ENCODE results near the gene KCNH5.

The KCNH5 gene

GRCh38 chr14:62954165-62954564, 91.1 kb downstream of the KCNH5 start:
- Histone ChIP-seq H2BK15ac (replicated peaks; ENCODE audit: low read depth) (no peak overlapping the region), H3K36me3 (ENCODE audit: control insufficient read depth, insufficient read depth, low read length) (no peaks in the 10 kb centered on the region), H3K4ac (ENCODE audit: low read depth, low read length) (no peak overlapping the region), H3K9ac (ENCODE audit: low read length) (no peak overlapping the region), H3K79me2 (ENCODE audit: control insufficient read depth, insufficient read depth, low read length) (no peaks in the 10 kb centered on the region), H3K18ac (ENCODE audit: low read length) (no peak overlapping the region), H2BK5ac (ENCODE audit: low read length) (no peak overlapping the region), H3K27ac (ENCODE audit: low read depth, low read length) (no peak overlapping the region), H2AK5ac (ENCODE audit: low read length) (no peak overlapping the region), H4K8ac (ENCODE audit: low read depth, low read length) (no peak overlapping the region), H3K4me1 (ENCODE audit: control insufficient read depth, low read depth, low read length) (no peaks in the 10 kb centered on the region), H3K56ac (ENCODE audit: low read length) (no peak overlapping the region), H3K23ac (ENCODE audit: low read length) (no peak overlapping the region), H3K79me1 (ENCODE audit: low read length) (no peaks in the 10 kb centered on the region), H3K27me3 (ENCODE audit: insufficient read depth, low read length, poor library complexity) (no peaks in the 10 kb centered on the region), H3K4me3 (ENCODE audit: low read length) (no peak overlapping the region), H2BK120ac (ENCODE audit: low read depth, low read length) (no peak overlapping the region), H3K4me2 (ENCODE audit: low read length) (no peak overlapping the region), H4K5ac (ENCODE audit: low read length) (no peak overlapping the region)
- WGBS (ENCODE audit: extremely low coverage, insufficient coverage, low lambda C conversion rate) = no CpG with 5 or more reads among the region's 2 CpGs
- DNase-seq = no peak

GRCh38 chr14:62952226-62952625, 93.0 kb downstream of the KCNH5 start:
- H3K27ac ChIP-seq (ENCODE audit: low read depth, low read length) = no peak overlapping the region
- no peak for DNase-seq
- no peaks in the 10 kb centered on the region for H3K36me3 ChIP-seq (ENCODE audit: control insufficient read depth, insufficient read depth, low read length)
- H2BK15ac ChIP-seq (replicated peaks; ENCODE audit: low read depth) = no peak overlapping the region
- no peak overlapping the region for H3K4me2 ChIP-seq (ENCODE audit: low read length)
- no CpG with 5 or more reads among the region's 2 CpGs for WGBS (ENCODE audit: extremely low coverage, insufficient coverage, low lambda C conversion rate)
- no peak overlapping the region for H3K4ac ChIP-seq (ENCODE audit: low read depth, low read length)
- no peaks in the 10 kb centered on the region for H3K79me1 ChIP-seq (ENCODE audit: low read length)
- no peak overlapping the region for H4K5ac ChIP-seq (ENCODE audit: low read length)
- no peak overlapping the region for H2AK5ac ChIP-seq (ENCODE audit: low read length)
- no peak overlapping the region for H3K4me3 ChIP-seq (ENCODE audit: low read length)
- no peak overlapping the region for H2BK5ac ChIP-seq (ENCODE audit: low read length)
- no peaks in the 10 kb centered on the region for H3K79me2 ChIP-seq (ENCODE audit: control insufficient read depth, insufficient read depth, low read length)
- no peak overlapping the region for H3K18ac ChIP-seq (ENCODE audit: low read length)
- no peak overlapping the region for H3K56ac ChIP-seq (ENCODE audit: low read length)
- no peaks in the 10 kb centered on the region for H3K4me1 ChIP-seq (ENCODE audit: control insufficient read depth, low read depth, low read length)
- H3K23ac ChIP-seq (ENCODE audit: low read length) = no peak overlapping the region
- H3K9ac ChIP-seq (ENCODE audit: low read length) = no peak overlapping the region
- no peaks in the 10 kb centered on the region for H3K27me3 ChIP-seq (ENCODE audit: insufficient read depth, low read length, poor library complexity)
- H4K8ac ChIP-seq (ENCODE audit: low read depth, low read length) = no peak overlapping the region
- H2BK120ac ChIP-seq (ENCODE audit: low read depth, low read length) = no peak overlapping the region

- Histone ChIP-seq H3K18ac (ENCODE audit: low read length) (no peak overlapping the region), H2AK5ac (ENCODE audit: low read length) (no peak overlapping the region), H3K27me3 (ENCODE audit: insufficient read depth, low read length, poor library complexity) (no peaks in the 10 kb centered on the region), H3K79me2 (ENCODE audit: control insufficient read depth, insufficient read depth, low read length) (no peaks in the 10 kb centered on the region), H3K4me3 (ENCODE audit: low read length) (no peak overlapping the region), H4K8ac (ENCODE audit: low read depth, low read length) (no peak overlapping the region), H3K79me1 (ENCODE audit: low read length) (no peaks in the 10 kb centered on the region), H3K9ac (ENCODE audit: low read length) (no peak overlapping the region), H3K4me1 (ENCODE audit: control insufficient read depth, low read depth, low read length) (no peaks in the 10 kb centered on the region), H2BK120ac (ENCODE audit: low read depth, low read length) (no peak overlapping the region), H3K27ac (ENCODE audit: low read depth, low read length) (no peak overlapping the region), H2BK15ac (replicated peaks; ENCODE audit: low read depth) (no peak overlapping the region), H3K4ac (ENCODE audit: low read depth, low read length) (no peak overlapping the region), H3K23ac (ENCODE audit: low read length) (no peak overlapping the region), H3K36me3 (ENCODE audit: control insufficient read depth, insufficient read depth, low read length) (no peaks in the 10 kb centered on the region), H2BK5ac (ENCODE audit: low read length) (no peak overlapping the region), H3K56ac (ENCODE audit: low read length) (no peak overlapping the region), H4K5ac (ENCODE audit: low read length) (no peak overlapping the region), H3K4me2 (ENCODE audit: low read length) (no peak overlapping the region)
- no peak for DNase-seq
- no CpG with 5 or more reads among the region's 2 CpGs for WGBS (ENCODE audit: extremely low coverage, insufficient coverage, low lambda C conversion rate)
Measured at GRCh38 chr14:62947301-62947700, 98.0 kb downstream of the KCNH5 start.

GRCh38 chr14:62946221-62946620, 99.0 kb downstream of the KCNH5 start:
- no peak overlapping the region for H3K27ac ChIP-seq (ENCODE audit: low read depth, low read length)
- H3K4me3 ChIP-seq (ENCODE audit: low read length) = no peak overlapping the region
- H3K23ac ChIP-seq (ENCODE audit: low read length) = no peak overlapping the region
- no peak overlapping the region for H2BK120ac ChIP-seq (ENCODE audit: low read depth, low read length)
- no peak overlapping the region for H2AK5ac ChIP-seq (ENCODE audit: low read length)
- WGBS (ENCODE audit: extremely low coverage, insufficient coverage, low lambda C conversion rate) = no CpG with 5 or more reads among the region's 1 CpG
- no peaks in the 10 kb centered on the region for H3K79me1 ChIP-seq (ENCODE audit: low read length)
- no peak overlapping the region for H2BK5ac ChIP-seq (ENCODE audit: low read length)
- no peak overlapping the region for H3K9ac ChIP-seq (ENCODE audit: low read length)
- H3K4me2 ChIP-seq (ENCODE audit: low read length) = no peak overlapping the region
- H3K79me2 ChIP-seq (ENCODE audit: control insufficient read depth, insufficient read depth, low read length) = no peaks in the 10 kb centered on the region
- H2BK15ac ChIP-seq (replicated peaks; ENCODE audit: low read depth) = no peak overlapping the region
- no peak overlapping the region for H3K18ac ChIP-seq (ENCODE audit: low read length)
- no peak overlapping the region for H3K4ac ChIP-seq (ENCODE audit: low read depth, low read length)
- H4K5ac ChIP-seq (ENCODE audit: low read length) = no peak overlapping the region
- H3K4me1 ChIP-seq (ENCODE audit: control insufficient read depth, low read depth, low read length) = no peaks in the 10 kb centered on the region
- DNase-seq = no peak
- no peak overlapping the region for H3K56ac ChIP-seq (ENCODE audit: low read length)
- no peak overlapping the region for H4K8ac ChIP-seq (ENCODE audit: low read depth, low read length)
- H3K27me3 ChIP-seq (ENCODE audit: insufficient read depth, low read length, poor library complexity) = no peaks in the 10 kb centered on the region
- no peaks in the 10 kb centered on the region for H3K36me3 ChIP-seq (ENCODE audit: control insufficient read depth, insufficient read depth, low read length)

- H3K4ac ChIP-seq (ENCODE audit: low read depth, low read length) = no peak overlapping the region
- no peak for DNase-seq
- H2BK5ac ChIP-seq (ENCODE audit: low read length) = no peak overlapping the region
- no peak overlapping the region for H4K5ac ChIP-seq (ENCODE audit: low read length)
- no CpG with 5 or more reads among the region's 2 CpGs for WGBS (ENCODE audit: extremely low coverage, insufficient coverage, low lambda C conversion rate)
- no peak overlapping the region for H2BK120ac ChIP-seq (ENCODE audit: low read depth, low read length)
- H4K8ac ChIP-seq (ENCODE audit: low read depth, low read length) = no peak overlapping the region
- H3K4me2 ChIP-seq (ENCODE audit: low read length) = no peak overlapping the region
- H3K27ac ChIP-seq (ENCODE audit: low read depth, low read length) = no peak overlapping the region
- H2BK15ac ChIP-seq (replicated peaks; ENCODE audit: low read depth) = no peak overlapping the region
- H3K23ac ChIP-seq (ENCODE audit: low read length) = no peak overlapping the region
- no peaks in the 10 kb centered on the region for H3K79me2 ChIP-seq (ENCODE audit: control insufficient read depth, insufficient read depth, low read length)
- no peaks in the 10 kb centered on the region for H3K27me3 ChIP-seq (ENCODE audit: insufficient read depth, low read length, poor library complexity)
- H3K4me1 ChIP-seq (ENCODE audit: control insufficient read depth, low read depth, low read length) = no peaks in the 10 kb centered on the region
- H3K4me3 ChIP-seq (ENCODE audit: low read length) = no peak overlapping the region
- no peak overlapping the region for H2AK5ac ChIP-seq (ENCODE audit: low read length)
- H3K79me1 ChIP-seq (ENCODE audit: low read length) = no peaks in the 10 kb centered on the region
- H3K36me3 ChIP-seq (ENCODE audit: control insufficient read depth, insufficient read depth, low read length) = no peaks in the 10 kb centered on the region
- no peak overlapping the region for H3K56ac ChIP-seq (ENCODE audit: low read length)
- no peak overlapping the region for H3K18ac ChIP-seq (ENCODE audit: low read length)
- H3K9ac ChIP-seq (ENCODE audit: low read length) = no peak overlapping the region
Measured at GRCh38 chr14:62943202-62943601, 102.1 kb downstream of the KCNH5 start.

- Histone ChIP-seq H3K27ac (ENCODE audit: low read depth, low read length) (no peak overlapping the region), H3K79me1 (ENCODE audit: low read length) (no peaks in the 10 kb centered on the region), H2BK5ac (ENCODE audit: low read length) (no peak overlapping the region), H3K36me3 (ENCODE audit: control insufficient read depth, insufficient read depth, low read length) (no peaks in the 10 kb centered on the region), H2BK120ac (ENCODE audit: low read depth, low read length) (no peak overlapping the region), H3K4ac (ENCODE audit: low read depth, low read length) (no peak overlapping the region), H3K27me3 (ENCODE audit: insufficient read depth, low read length, poor library complexity) (no peaks in the 10 kb centered on the region), H3K56ac (ENCODE audit: low read length) (no peak overlapping the region), H2AK5ac (ENCODE audit: low read length) (no peak overlapping the region), H2BK15ac (replicated peaks; ENCODE audit: low read depth) (no peak overlapping the region), H3K79me2 (ENCODE audit: control insufficient read depth, insufficient read depth, low read length) (no peaks in the 10 kb centered on the region), H3K9ac (ENCODE audit: low read length) (no peak overlapping the region), H3K4me1 (ENCODE audit: control insufficient read depth, low read depth, low read length) (no peaks in the 10 kb centered on the region), H3K4me2 (ENCODE audit: low read length) (no peak overlapping the region), H3K18ac (ENCODE audit: low read length) (no peak overlapping the region), H3K23ac (ENCODE audit: low read length) (no peak overlapping the region), H3K4me3 (ENCODE audit: low read length) (no peak overlapping the region), H4K5ac (ENCODE audit: low read length) (no peak overlapping the region), H4K8ac (ENCODE audit: low read depth, low read length) (no peak overlapping the region)
- WGBS (ENCODE audit: extremely low coverage, insufficient coverage, low lambda C conversion rate) = no CpG with 5 or more reads among the region's 2 CpGs
- DNase-seq = no peak
Measured at GRCh38 chr14:62939970-62940369, 105.3 kb downstream of the KCNH5 start.
